ENCODE data around the gene LDHB.
A peak's percentile ranks its signal among the peaks of the same experiment; 100 is the strongest.
"Not testable (repeated sequence)": the region's sequence is repeated elsewhere in the genome, so short reads cannot be mapped to it uniquely, and the experiment has no call there.

Gene LDHB

GRCh38 chr12:21661396-21662093 lies 3.9 kb upstream of the LDHB start:
- DNase-seq = not testable (repeated sequence)

- DNase-seq = no peak
Measured at GRCh38 chr12:21659383-21659782, 1.7 kb upstream of the LDHB start.

DNA sequence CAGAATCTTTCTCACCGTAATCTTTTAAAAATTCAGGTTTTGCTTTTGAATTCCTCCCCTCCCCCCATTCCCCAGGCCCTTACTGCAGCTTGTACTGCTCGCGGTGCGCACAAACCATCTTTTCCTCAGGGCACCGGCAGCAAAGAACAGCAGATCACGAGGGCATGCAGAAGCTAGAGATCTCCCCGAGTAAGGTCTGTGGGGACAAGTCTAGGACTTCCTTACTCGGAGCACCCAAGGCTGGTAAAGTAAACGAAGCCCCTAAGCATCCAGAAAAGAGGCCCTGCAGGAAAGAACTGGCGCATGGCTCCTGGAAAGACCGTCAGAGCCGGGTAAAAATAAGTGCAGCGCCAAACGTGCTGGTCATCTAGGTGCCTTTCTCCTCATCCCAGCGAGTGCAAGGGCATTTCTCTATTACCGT lies 727 bp downstream of the LDHB start:
- peak in 1 of 4 experiments; percentile 26 for DNase-seq

DNA sequence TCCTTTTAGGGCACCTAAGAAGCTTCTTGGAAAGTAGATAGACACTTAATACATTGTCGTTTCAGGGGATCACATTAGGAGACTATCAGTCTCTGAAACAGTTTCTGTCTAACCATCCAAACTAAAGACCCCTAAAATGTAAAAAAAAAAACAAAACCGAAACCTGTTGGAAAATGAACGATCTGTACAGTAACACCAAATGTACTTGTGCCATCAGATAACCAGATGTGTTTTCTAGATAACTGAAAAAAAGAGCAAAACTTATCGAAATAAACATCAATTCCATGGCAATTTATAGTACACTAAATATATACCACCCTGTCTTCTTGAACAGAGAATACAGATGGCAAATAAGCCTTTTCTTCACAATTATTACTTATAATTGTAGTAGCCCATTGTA lies 2.1 kb downstream of the LDHB start:
- DNase-seq = no peak

DNA sequence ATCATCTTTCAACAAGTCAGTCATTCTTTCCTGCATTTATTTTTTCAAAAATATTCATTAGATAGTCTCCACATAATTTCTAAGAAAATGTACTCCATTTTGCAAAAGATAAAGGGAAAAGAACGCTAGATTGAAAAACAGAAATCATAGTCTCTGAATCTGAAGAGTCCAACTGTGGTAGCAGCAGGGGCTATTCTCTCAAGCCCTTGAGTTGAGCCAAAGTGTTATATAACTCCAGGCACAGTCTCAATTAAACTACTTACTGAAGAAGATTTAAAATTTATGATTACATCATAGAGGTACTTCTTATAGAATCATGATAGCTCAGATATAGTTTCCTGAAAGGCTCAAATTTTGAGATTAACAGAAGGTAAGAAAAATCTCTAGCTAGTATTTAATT lies 5.8 kb downstream of the LDHB start:
- DNase-seq = no peak

- DNase-seq = no peak
Measured at GRCh38 chr12:21650997-21651396, 6.6 kb downstream of the LDHB start.

- DNase-seq = no peak
Measured at GRCh38 chr12:21649034-21649433, 8.6 kb downstream of the LDHB start.

DNA sequence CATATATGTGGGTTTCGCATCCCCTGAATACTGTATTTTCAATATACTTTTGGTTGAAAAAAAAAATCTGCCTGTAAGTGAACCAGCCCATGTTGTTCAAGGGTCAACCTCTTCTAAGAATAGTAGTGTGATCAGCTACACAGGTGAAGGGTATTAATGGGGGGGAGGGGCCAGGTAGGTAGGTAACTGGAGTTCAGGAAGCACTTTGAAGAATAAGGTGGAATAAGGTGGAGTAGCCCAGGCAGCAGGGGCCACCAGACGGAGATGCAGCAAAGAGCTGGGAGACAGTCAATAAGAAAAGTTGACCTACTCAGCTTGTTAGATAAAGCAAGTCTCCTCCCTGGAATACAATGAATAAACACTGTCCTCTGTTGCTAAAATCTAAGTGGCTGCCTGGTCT lies 9.3 kb downstream of the LDHB start:
- DNase-seq = no peak

DNA sequence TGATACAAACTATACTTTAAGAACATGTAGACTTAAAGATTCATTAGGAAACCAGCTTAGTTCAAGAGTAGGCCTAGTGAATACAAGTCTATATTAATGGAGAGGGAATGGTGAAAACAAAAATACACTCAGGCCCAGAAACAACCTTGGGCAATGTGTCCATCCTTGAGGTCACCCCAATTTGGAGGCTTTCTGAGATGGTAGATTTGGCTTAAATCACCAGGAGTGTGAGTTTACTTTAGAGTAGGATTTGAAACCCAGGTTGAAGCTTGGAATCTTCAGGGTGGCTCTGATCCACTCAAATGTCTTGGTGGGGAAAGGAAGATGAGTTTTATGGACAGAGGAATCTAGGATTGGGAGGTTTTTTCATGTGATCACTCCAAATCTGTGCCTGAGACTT lies 10.5 kb downstream of the LDHB start:
- DNase-seq = no peak

DNA sequence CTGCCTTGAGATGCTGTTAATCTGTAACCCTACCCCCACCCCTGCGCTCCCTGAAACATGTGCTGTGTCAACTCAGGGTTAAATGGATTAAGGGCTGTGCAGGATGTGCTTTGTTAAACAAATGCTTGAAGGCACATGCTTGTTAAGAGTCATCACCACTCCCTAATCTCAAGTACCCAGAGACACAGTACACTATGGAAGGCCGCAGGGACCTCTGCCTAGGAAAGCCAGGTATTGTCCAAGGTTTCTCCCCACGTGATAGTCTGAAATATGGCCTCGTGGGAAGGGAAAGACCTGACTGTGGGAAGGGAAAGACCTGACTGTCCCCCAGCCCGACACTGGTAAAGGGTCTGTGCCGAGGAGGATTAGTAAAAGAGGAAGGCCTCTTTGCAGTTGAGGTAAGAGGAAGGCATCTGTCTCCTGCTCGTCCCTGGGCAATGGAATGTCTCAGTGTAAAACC lies 12.6 kb downstream of the LDHB start:
- not testable (repeated sequence) for DNase-seq

DNA sequence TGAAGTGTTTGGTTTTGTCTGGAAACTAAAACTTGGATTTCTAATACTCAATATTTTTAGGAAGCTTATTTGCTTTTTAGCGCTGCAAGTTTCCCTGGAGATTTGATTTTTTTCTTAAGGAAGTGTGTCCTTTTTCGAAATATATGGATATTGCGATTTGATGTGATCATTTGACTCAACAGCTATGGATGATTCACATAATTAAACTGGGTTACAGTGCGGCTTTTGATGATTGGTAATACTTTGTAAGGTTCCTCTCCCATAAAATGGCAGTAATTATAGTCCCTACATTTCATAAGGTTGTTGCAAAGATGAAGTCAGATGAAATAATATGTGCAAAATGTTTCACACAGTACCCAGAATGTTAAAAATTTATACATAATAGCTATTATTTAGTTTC lies 13.1 kb downstream of the LDHB start:
- no peak for DNase-seq

DNA sequence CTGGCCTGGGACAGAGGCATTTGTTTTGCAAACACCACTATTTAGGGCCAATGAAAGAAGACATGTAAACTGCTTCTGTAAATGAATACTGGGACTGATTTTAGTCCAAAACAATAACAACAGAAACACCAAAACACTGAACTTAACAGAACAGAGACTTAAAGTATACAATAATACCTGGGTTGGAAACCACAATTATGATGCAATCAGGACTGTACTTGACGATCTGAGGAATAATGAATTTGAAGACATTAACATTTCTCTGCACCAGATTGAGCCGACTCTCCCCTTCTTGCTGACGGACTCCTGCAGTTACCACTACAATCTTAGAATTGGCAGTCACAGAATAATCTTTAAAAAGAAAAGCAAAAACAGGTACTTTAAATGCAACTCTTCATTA lies 13.9 kb downstream of the LDHB start:
- DNase-seq = no peak

GRCh38 chr12:21642707-21643389 lies 14.8 kb downstream of the LDHB start:
- no peak for DNase-seq

- DNase-seq = no peak
Measured at GRCh38 chr12:21638054-21638891, 19.4 kb downstream of the LDHB start.

- no peak for DNase-seq
Measured at GRCh38 chr12:21634245-21634644, 23.4 kb downstream of the LDHB start.

DNA sequence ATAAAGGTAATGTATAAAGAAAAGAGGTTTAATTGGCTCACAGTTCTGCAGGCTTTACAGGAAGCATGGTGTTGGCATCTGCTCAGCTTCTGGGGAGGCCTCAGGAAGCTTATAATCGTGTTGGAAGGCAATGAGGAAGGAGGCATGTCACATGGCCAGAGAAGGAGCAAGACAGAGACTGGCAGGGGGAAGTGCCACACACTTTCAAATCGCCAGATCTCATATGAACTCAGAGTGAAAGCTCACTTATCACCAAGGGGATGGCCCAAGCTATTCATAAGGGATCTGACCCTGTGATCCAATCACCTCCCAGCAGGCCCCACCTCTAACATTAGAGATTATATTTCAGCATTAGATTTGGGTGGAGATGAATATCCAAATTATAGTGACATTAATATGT lies 26.3 kb downstream of the LDHB start:
- no peak for DNase-seq

- DNase-seq = no peak
Measured at GRCh38 chr12:21627924-21628323, 29.7 kb downstream of the LDHB start.

GRCh38 chr12:21618566-21618965 lies 39.1 kb downstream of the LDHB start:
- no peak for DNase-seq

- no peak for DNase-seq
Measured at GRCh38 chr12:21617030-21617429, 40.6 kb downstream of the LDHB start.

GRCh38 chr12:21615431-21615830 lies 42.2 kb downstream of the LDHB start:
- no peak for DNase-seq

- no peak for DNase-seq
Measured at GRCh38 chr12:21614506-21614905, 43.1 kb downstream of the LDHB start.

DNA sequence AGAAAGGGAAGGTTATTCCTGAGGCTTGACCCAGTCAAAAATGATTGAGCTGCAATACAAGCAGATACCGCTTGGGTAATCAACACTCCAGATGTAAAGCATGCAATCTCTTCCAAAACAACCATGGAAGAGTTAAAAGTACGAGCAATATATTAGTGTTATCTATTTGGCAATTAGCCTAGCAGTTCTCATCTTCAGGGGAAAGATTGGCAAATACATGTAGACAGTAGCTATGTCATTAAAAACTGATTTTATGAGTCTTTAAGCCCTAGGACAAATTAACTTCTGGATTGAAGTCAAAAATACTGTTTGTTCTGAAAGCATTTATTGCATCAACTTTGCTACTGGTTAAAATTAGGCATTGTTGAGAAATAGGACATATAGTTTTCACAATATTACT lies 43.7 kb downstream of the LDHB start:
- DNase-seq = no peak

GRCh38 chr12:21608196-21608595 lies 49.4 kb downstream of the LDHB start:
- DNase-seq = no peak

GRCh38 chr12:21607701-21608100 lies 49.9 kb downstream of the LDHB start:
- DNase-seq = no peak

All from activated naive CD4-positive, alpha-beta T cell (primary cell).